ENCODE data around the gene OGFR.

The OGFR gene

DNA sequence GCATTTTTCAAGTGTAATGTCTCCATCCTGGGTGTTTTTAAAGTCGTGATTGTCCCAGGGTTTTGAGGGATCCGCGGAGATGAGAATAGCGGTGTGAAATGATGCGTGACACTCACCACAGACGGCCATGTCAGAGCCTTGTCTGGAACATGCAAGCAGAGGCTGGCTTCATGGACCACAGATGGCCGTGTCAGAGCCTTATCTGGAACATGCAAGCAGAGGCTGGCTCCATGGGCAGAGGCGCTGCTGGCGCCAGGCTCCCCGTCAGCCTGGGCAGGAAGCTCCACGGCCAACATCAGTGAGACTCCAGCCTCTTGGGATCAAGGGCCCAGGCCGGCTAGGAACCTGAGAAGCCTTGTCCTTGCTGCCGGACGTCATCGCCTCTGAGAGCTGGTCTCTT is 16.0 kb upstream of the OGFR start:
- Histone ChIP-seq H3K79me2 (ENCODE audit: control insufficient read depth, low read length) (no peaks in the 10 kb centered on the region), H3F3A (ENCODE audit: control insufficient read depth, insufficient read depth) (no peaks in the 10 kb centered on the region), H3K9me2 (replicated peaks; ENCODE audit: control insufficient read depth, low read length) (no peaks in the 10 kb centered on the region), H3K4me3 (ENCODE audit: low read length) (no peak overlapping the region), H3K27me3 (ENCODE audit: control insufficient read depth, low read length) (peaks cover 9% of the 10 kb centered on the region), H3K27ac (ENCODE audit: low read depth, low read length) (no peak overlapping the region), H3K9me3 (ENCODE audit: control insufficient read depth, insufficient read depth, low read length) (no peaks in the 10 kb centered on the region), H3K4me1 (ENCODE audit: control insufficient read depth, low read length) (peaks cover 10% of the 10 kb centered on the region), H3K4me2 (ENCODE audit: low read length) (no peak overlapping the region), H4K20me1 (ENCODE audit: control insufficient read depth, insufficient read depth, low read depth, low read length) (no peaks in the 10 kb centered on the region), H3K36me3 (ENCODE audit: control insufficient read depth, low read length) (no peaks in the 10 kb centered on the region)
- no peak for TF ChIP-seq EZH2phosphoT487 (IDR thresholded peaks at IDR 0.05; ENCODE audit: borderline replicate concordance, low read length)
- TF ChIP-seq, protein P1, sequence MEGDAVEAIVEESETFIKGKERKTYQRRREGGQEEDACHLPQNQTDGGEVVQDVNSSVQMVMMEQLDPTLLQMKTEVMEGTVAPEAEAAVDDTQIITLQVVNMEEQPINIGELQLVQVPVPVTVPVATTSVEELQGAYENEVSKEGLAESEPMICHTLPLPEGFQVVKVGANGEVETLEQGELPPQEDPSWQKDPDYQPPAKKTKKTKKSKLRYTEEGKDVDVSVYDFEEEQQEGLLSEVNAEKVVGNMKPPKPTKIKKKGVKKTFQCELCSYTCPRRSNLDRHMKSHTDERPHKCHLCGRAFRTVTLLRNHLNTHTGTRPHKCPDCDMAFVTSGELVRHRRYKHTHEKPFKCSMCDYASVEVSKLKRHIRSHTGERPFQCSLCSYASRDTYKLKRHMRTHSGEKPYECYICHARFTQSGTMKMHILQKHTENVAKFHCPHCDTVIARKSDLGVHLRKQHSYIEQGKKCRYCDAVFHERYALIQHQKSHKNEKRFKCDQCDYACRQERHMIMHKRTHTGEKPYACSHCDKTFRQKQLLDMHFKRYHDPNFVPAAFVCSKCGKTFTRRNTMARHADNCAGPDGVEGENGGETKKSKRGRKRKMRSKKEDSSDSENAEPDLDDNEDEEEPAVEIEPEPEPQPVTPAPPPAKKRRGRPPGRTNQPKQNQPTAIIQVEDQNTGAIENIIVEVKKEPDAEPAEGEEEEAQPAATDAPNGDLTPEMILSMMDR (IDR thresholded peaks at IDR 0.05; ENCODE audit: low read depth, low read length, poor library complexity, severe bottlenecking): no peak

- Histone ChIP-seq H3K9me3 (ENCODE audit: control insufficient read depth, insufficient read depth, low read length) (no peaks in the 10 kb centered on the region), H3K27ac (ENCODE audit: low read depth, low read length) (no peak overlapping the region), H3F3A (ENCODE audit: control insufficient read depth, insufficient read depth) (peaks cover 4% of the 10 kb centered on the region; the same call in 1 of the 2 replicates), H3K9me2 (replicated peaks; ENCODE audit: control insufficient read depth, low read length) (no peaks in the 10 kb centered on the region), H3K4me1 (ENCODE audit: control insufficient read depth, low read length) (peaks cover 22% of the 10 kb centered on the region), H3K4me3 (ENCODE audit: low read length) (no peak overlapping the region), H3K4me2 (ENCODE audit: low read length) (no peak overlapping the region), H4K20me1 (ENCODE audit: control insufficient read depth, insufficient read depth, low read depth, low read length) (no peaks in the 10 kb centered on the region), H3K79me2 (ENCODE audit: control insufficient read depth, low read length) (no peaks in the 10 kb centered on the region), H3K36me3 (ENCODE audit: control insufficient read depth, low read length) (no peaks in the 10 kb centered on the region), H3K27me3 (ENCODE audit: control insufficient read depth, low read length) (peaks cover 9% of the 10 kb centered on the region)
- TF ChIP-seq EZH2phosphoT487 (IDR thresholded peaks at IDR 0.05; ENCODE audit: borderline replicate concordance, low read length): no peak
- TF ChIP-seq, protein P1 (IDR thresholded peaks at IDR 0.05; ENCODE audit: low read depth, low read length, poor library complexity, severe bottlenecking): no peak
These were observed 14.6 kb upstream of the OGFR start for GRCh38 chr20:62790075-62790474.

GRCh38 chr20:62791301-62792181 is 13.1 kb upstream of the OGFR start:
- peak overlapping the region; percentile 21; the same call in 1 of the 2 replicates for H3K4me2 ChIP-seq (ENCODE audit: low read length)
- H3K4me3 ChIP-seq (ENCODE audit: low read length): no peak overlapping the region

More at GRCh38 chr20:62791301-62792181, 13.1 kb upstream of the OGFR start:
- no peaks in the 10 kb centered on the region for H3K9me3 ChIP-seq (ENCODE audit: control insufficient read depth, insufficient read depth, low read length)
- H3K36me3 ChIP-seq (ENCODE audit: control insufficient read depth, low read length): no peaks in the 10 kb centered on the region
- no peaks in the 10 kb centered on the region for H3K9me2 ChIP-seq (replicated peaks; ENCODE audit: control insufficient read depth, low read length)
- no peaks in the 10 kb centered on the region for H3K79me2 ChIP-seq (ENCODE audit: control insufficient read depth, low read length)
- no peaks in the 10 kb centered on the region for H4K20me1 ChIP-seq (ENCODE audit: control insufficient read depth, insufficient read depth, low read depth, low read length)
- no peak overlapping the region for H3K27ac ChIP-seq (ENCODE audit: low read depth, low read length)
- peaks cover 9% of the 10 kb centered on the region for H3K27me3 ChIP-seq (ENCODE audit: control insufficient read depth, low read length)
- peaks cover 12% of the 10 kb centered on the region for H3F3A ChIP-seq (ENCODE audit: control insufficient read depth, insufficient read depth)
- H3K4me1 ChIP-seq (ENCODE audit: control insufficient read depth, low read length): peaks cover 33% of the 10 kb centered on the region
- no peak for TF ChIP-seq EZH2phosphoT487 (IDR thresholded peaks at IDR 0.05; ENCODE audit: borderline replicate concordance, low read length)
- TF ChIP-seq, protein P1 (IDR thresholded peaks at IDR 0.05; ENCODE audit: low read depth, low read length, poor library complexity, severe bottlenecking): peak; percentile 99

Data from DOHH2 (cell line).